Activated T-helper 9 cell treated with anti-CD3 and anti-CD28 coated beads, Interleukin-2, amount 50 U/mL, for 16 hours (primary cell): ENCODE data around the gene DRAP1.

Source experiments
- DNase-seq: peaks from one replicate; pipeline ENCODE4 v3.0.0-alpha.2; 2020; ENCODE audit warnings: low read depth

The DRAP1 gene

GRCh38 chr11:65961267-65962140, 42.3 kb downstream of the DRAP1 start, which contains the start of gene SART1:
SART1 (plus strand) TSS chr11:65961734; CDS start chr11:65961781, 47 bp downstream.
- DNase-seq = peak; percentile 93

- no peak for DNase-seq
These were observed 42.9 kb downstream of the DRAP1 start for GRCh38 chr11:65962141-65962564.

- DNase-seq = no peak
These were observed 45.7 kb downstream of the DRAP1 start for GRCh38 chr11:65964906-65965305.

DNA sequence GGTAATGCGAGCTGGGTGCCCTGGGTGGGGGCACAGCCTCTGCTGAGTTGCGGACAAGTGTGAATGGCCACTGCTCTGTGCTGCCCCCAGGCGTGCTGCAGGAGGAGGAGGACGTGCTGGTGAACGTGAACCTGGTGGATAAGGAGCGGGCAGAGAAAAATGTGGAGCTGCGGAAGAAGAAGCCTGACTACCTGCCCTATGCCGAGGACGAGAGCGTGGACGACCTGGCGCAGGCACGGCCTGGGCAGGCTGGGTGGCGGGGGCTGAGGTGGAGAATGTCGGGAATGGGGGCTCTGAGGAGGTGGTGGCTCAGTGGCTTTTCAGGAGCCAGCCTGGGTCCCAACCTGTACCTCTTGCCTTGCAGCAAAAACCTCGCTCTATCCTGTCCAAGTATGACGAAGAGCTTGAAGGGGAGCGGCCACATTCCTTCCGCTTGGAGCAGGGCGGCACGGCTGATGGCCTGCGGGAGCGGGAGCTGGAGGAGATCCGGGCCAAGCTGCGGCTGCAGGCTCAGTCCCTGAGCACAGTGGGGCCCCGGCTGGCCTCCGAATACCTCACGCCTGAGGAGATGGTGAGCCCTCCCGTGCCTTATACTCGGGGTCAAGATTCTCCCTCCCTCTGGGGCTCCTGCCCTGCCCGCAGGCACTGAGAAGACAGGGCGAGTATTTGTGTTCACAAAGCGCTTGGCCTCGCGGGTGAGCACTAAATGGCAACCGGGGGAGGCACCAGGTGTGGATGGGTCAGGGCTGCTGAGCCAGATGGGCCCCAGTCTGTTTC, 46.9 kb downstream of the DRAP1 start:
- DNase-seq = no peak

GRCh38 chr11:65967329-65967934, 48.2 kb downstream of the DRAP1 start:
- DNase-seq = no peak

- DNase-seq = no peak
These were observed 49.6 kb downstream of the DRAP1 start for GRCh38 chr11:65968600-65969482.
